Effector memory CD4-positive, alpha-beta T cell (primary cell): ENCODE results near the gene ATP5F1E.

Source experiments
- DNase-seq, 3 donors: peaks; one replicate each; pipeline ENCODE4 v3.0.0-alpha.2; 2020
- H3K27ac ChIP-seq: 2 replicates; pipeline ENCODE4 v1.7.0; 2013; ENCODE audit warnings: mild to moderate bottlenecking, low read length, moderate library complexity; ENCODE audit not compliant: insufficient read depth, poor library complexity, severe bottlenecking
- H3K27me3 ChIP-seq: replicated peaks from 2 replicates; pipeline ENCODE4 v1.7.0; 2013; ENCODE audit warnings: mild to moderate bottlenecking, low read length; ENCODE audit not compliant: insufficient read depth, control insufficient read depth, poor library complexity, severe bottlenecking
- H3K36me3 ChIP-seq: 2 replicates; pipeline ENCODE4 v1.7.0; 2013; ENCODE audit warnings: mild to moderate bottlenecking, low read length, moderate library complexity; ENCODE audit not compliant: control insufficient read depth, insufficient read depth
- H3K4me1 ChIP-seq: 2 replicates; pipeline ENCODE4 v1.7.0; 2013; ENCODE audit warnings: low read length, mild to moderate bottlenecking; ENCODE audit not compliant: control insufficient read depth, insufficient read depth, poor library complexity, severe bottlenecking
- H3K4me3 ChIP-seq: 2 replicates; pipeline ENCODE4 v1.7.0; 2013; ENCODE audit warnings: low read length, low read depth, mild to moderate bottlenecking; ENCODE audit not compliant: insufficient read depth, poor library complexity, severe bottlenecking
- H3K9me3 ChIP-seq: 2 replicates; pipeline ENCODE4 v1.7.0; 2013; ENCODE audit warnings: mild to moderate bottlenecking, low read length, moderate library complexity; ENCODE audit not compliant: control insufficient read depth
- total RNA-seq, 3 donors: gene quantifications; one replicate each; lab custom pipeline; 2026; lab: John Stamatoyannopoulos, UW

Gene ATP5F1E
- 101 to 143 (median 106) reads per million in 3 donors for total RNA-seq

DNA sequence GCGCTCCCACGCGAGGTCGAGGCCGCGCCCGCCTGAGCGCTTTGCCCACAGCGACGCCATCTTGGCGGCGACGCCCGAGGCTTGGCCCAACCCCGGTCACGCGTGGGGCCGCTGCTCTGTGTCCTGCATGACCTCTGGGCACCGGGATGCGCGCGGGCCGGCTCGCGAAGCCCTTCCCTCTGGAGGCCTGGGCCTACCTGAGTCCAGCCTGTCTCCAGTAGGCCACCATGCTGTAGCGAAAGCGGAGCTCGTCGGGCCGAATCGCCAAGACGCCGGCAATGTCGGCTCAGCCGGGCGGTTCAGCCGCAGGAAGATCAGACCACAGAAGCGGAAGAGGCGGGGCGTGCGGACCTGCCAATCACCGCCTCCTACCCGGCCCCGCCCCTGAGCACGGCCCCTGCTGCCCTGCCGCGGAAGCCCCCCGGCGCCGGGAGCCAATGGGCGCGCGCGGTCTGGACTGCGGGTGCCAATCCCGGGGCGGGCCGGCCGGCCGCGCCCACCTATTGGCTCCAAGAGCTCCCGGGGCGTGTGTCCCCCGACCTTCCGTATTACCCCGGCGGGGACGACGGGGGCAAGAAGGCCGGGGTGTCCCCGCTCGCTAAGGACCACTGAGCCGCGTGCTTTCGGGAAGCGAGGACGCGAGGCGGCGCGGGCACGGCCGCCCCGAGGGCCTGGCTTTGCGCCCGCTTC is at the start of gene ATP5F1E:
ATP5F1E (minus strand) TSS at position 313 of the 690 bp plus-strand sequence; CDS start at position 229, 84 bp downstream.
- Histone ChIP-seq H3K9me3 (no peaks in the 10 kb centered on the region), H3K36me3 (peaks cover 41% of the 10 kb centered on the region), H3K4me1 (peaks cover 24% of the 10 kb centered on the region), H3K27ac (peak within 1 kb of the TSS; percentile 84), H3K4me3 (peak within 1 kb of the TSS; percentile 87), H3K27me3 (no peaks in the 10 kb centered on the region)
- peak; percentile 94 to 95 (median 95) for DNase-seq

DNA sequence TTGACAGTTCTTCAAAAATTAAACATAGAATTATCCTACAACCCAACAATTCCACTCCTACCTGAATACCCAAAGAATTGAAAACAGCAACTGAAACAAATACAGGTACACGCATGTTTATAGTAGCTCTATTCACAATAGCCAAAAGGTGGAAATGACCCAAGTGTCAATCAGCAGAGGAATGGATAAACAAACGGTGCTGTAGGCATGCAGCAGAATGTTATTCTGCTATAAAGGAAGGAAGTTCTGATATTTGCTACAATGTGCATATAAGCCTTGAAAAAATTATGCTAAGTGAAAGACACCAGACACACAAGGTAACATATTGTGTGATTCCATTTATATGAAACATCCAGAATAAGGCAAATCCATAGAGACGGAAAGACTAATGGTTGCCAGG is 48.9 kb upstream of the ATP5F1E start:
- H3K9me3 ChIP-seq: no peaks in the 10 kb centered on the region
- no peak overlapping the region for H3K27ac ChIP-seq
- no peaks in the 10 kb centered on the region for H3K27me3 ChIP-seq
- H3K4me3 ChIP-seq: no peak overlapping the region
- no peaks in the 10 kb centered on the region for H3K4me1 ChIP-seq
- H3K36me3 ChIP-seq: no peaks in the 10 kb centered on the region
- DNase-seq: no peak

DNA sequence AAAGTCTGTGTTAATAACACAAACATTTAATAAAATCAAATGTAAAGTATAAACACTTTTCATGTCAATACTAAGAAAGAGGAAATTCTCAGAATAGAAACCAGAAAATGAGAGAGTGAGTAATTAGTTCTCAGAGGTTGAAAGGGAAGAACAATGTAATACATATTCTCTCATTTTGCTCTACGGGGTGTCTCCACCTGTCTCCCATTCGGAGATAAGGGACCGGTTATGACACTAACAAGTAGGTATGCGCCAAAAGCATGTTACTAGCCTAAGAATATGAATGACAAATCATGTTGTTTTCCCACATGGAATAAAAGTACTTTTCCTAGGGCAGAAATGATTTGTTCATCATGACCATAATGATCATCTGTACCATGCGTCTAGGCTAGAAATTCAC is 46.1 kb upstream of the ATP5F1E start:
- Histone ChIP-seq H3K9me3 (no peaks in the 10 kb centered on the region), H3K4me3 (no peak overlapping the region), H3K27ac (no peak overlapping the region), H3K36me3 (no peaks in the 10 kb centered on the region), H3K4me1 (no peaks in the 10 kb centered on the region), H3K27me3 (no peaks in the 10 kb centered on the region)
- DNase-seq: no peak

DNA sequence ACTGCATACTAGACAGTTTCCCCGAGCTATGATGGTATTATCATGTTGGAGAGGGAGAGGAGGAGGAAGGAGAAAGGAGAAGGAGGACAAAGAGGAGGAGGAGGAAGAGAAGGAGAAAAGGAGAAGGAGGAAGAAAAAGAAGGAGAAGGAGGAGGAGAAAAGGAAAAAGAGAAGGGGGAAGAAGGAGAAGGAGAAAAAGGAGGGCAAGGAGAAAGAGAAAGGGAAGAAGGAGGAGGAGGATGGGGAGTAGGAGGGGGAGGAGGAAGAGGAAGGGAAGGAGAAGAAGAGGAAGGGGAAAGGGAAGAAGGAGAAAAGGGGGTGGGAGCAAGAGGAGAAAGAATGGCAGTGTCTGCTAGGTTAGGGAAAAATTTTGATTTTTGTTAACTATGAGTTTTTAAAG is 45.6 kb upstream of the ATP5F1E start:
- Histone ChIP-seq H3K4me3 (no peak overlapping the region), H3K9me3 (no peaks in the 10 kb centered on the region), H3K27ac (no peak overlapping the region), H3K27me3 (no peaks in the 10 kb centered on the region), H3K36me3 (no peaks in the 10 kb centered on the region), H3K4me1 (no peaks in the 10 kb centered on the region)
- DNase-seq: no peak

DNA sequence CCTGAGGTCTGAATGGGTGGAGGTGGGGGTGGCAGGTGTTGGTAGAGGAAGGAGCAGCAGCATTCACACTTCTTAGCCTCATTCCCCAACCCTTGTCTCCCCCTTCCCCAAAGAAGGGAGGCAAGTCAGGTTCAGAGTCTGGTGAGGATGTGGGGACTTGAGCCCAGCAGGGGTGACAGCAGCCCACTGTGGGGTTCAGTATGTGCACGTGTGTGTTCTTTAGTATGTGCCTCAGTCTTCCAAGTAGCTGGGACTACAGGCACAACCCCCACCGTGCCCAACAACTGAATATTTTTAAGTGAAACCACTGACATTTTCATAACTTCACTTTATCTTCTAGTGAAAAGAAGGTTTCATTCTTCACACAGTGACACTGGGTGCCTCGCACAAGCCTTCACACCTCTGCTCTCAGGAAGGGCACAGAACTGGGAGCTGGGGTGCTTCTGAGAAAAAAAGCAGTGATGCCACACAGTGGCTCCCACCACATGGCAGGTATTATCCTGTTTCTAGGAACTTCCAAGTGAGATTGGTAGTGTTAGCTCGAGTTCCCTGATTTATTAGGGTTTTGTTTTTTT is 43.9 kb upstream of the ATP5F1E start:
- no peak for DNase-seq
- Histone ChIP-seq H3K36me3 (no peaks in the 10 kb centered on the region), H3K4me1 (no peaks in the 10 kb centered on the region), H3K4me3 (no peak overlapping the region), H3K27me3 (no peaks in the 10 kb centered on the region), H3K27ac (no peak overlapping the region), H3K9me3 (no peaks in the 10 kb centered on the region)

DNA sequence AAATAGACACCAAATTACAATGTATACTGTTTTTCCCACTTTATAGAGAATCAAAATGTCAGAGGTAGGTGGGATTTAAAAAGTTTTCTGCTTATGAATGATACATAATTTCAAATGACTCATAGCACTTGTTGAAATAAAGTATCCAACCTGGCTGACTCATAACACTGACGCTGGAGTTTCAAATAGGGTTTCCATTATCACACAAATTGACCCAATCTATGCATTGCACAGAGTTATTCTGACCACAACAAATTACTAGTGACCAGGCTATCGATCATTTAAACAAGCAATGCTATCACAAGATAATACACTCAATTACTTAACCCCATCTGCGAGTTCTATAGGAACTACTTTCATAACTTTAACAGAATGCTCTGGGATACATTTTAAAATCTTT is 42.3 kb upstream of the ATP5F1E start:
- H3K36me3 ChIP-seq: no peaks in the 10 kb centered on the region
- H3K27me3 ChIP-seq: no peaks in the 10 kb centered on the region
- no peak for DNase-seq
- H3K4me1 ChIP-seq: no peaks in the 10 kb centered on the region
- no peak overlapping the region for H3K27ac ChIP-seq
- no peak overlapping the region for H3K4me3 ChIP-seq
- no peaks in the 10 kb centered on the region for H3K9me3 ChIP-seq

DNA sequence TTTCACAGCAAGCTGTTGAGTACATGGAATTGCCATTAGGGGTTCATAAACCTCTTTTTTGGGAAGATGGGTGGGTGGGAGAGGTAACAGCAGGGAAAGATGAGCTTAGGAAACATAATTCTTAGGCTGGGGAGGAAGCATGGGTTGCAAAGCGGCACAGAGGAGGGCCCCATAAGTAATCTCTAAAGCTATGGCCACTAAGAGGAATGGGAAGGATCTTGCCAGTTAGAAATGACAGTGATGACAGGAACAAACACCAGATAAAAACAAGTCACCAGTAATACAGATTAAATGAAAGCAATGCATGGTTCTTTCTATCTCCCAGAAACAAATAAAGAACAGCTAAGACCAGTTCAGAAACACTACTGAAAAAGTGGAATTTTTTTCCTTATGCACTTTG is 41.4 kb upstream of the ATP5F1E start:
- H3K36me3 ChIP-seq: no peaks in the 10 kb centered on the region
- DNase-seq: no peak
- H3K27me3 ChIP-seq: no peaks in the 10 kb centered on the region
- no peak overlapping the region for H3K4me3 ChIP-seq
- H3K4me1 ChIP-seq: no peaks in the 10 kb centered on the region
- no peak overlapping the region for H3K27ac ChIP-seq
- no peaks in the 10 kb centered on the region for H3K9me3 ChIP-seq

DNA sequence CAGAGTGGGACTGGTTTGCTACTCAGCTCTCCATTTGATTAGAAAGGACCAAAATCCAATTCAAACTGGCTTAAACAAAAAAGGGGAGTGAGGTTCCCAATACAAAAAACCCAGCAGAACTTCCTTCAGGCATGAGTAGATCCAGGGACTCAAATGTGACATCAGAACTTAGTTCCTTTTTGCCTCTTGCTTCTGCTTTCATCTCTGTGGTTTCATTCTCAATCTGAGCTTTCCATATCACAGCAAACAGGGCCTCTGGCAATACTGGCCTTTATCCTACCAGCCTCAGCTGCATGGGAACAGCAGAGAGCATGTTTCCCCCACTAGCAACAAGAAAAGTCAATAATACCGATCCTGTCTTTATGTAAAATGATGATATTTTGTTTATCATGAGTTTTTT is 39.1 kb upstream of the ATP5F1E start:
- Histone ChIP-seq H3K27me3 (no peaks in the 10 kb centered on the region), H3K36me3 (no peaks in the 10 kb centered on the region), H3K4me1 (no peaks in the 10 kb centered on the region), H3K27ac (no peak overlapping the region), H3K9me3 (no peaks in the 10 kb centered on the region), H3K4me3 (no peak overlapping the region)
- no peak for DNase-seq

DNA sequence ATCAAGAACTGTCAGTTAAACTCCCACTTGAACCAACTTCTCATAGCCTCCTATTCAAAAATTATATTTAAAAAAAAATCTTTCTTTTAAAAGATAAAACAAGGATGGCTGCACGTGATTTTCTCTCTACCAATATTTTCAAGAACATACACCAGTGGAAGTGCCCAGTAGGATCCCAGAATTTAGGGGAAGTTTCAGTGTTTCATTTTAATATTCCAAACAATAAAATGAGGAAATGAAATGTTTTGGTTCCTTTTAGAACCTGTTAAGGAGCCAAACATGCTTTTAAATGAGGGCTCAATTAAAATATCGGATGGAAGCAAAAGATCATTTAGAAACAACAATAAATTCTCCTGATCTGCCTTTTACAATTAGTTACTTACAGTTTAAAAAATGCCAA is 36.9 kb upstream of the ATP5F1E start:
- no peak for DNase-seq
- H3K4me3 ChIP-seq: no peak overlapping the region
- peaks cover 3% of the 10 kb centered on the region for H3K27me3 ChIP-seq
- no peaks in the 10 kb centered on the region for H3K9me3 ChIP-seq
- H3K27ac ChIP-seq: no peak overlapping the region
- no peaks in the 10 kb centered on the region for H3K4me1 ChIP-seq
- no peaks in the 10 kb centered on the region for H3K36me3 ChIP-seq

DNA sequence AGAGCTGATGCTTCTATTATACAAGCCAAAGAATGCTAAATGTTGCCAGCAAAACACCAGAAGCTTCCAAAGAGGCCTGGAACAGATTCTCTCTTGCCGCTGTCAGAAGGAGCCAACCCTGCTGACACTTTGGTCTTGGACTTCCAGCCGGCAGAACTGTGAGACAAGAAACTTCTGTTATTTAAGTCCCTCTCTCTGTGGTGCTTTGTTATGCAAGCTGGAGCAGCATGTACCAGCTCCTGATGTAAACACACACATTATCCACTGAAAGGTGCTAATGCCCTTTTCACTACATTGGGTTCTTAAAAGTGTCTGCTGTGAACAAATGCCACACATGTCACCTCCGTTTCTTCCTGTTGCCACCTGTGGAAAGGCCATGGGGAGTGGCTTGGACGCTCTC is 36.4 kb upstream of the ATP5F1E start:
- Histone ChIP-seq H3K27ac (no peak overlapping the region), H3K36me3 (no peaks in the 10 kb centered on the region), H3K4me1 (no peaks in the 10 kb centered on the region), H3K4me3 (no peak overlapping the region), H3K9me3 (no peaks in the 10 kb centered on the region), H3K27me3 (peaks cover 3% of the 10 kb centered on the region)
- no peak for DNase-seq
